Muscle of leg (tissue), 11 donors: ENCODE data around the gene LACTBL1. TPM values are rescaled to one million over a fixed set of nuclear protein-coding genes. Genes with fewer than 3 reads are reported as not detected.
"Not testable (repeated sequence)": the region's sequence is repeated elsewhere in the genome, so short reads cannot be mapped to it uniquely, and the experiment has no call there.

ENCODE experiments used
- DNase-seq: peaks from one replicate; pipeline ENCODE4 v3.0.0; 2013
- H3K27ac ChIP-seq: one replicate; pipeline ENCODE4 v1.5.1; 2013; ENCODE audit warnings: mild to moderate bottlenecking, low read length, control low read depth
- H3K27me3 ChIP-seq: one replicate; pipeline ENCODE4 v1.6.1; 2013; ENCODE audit warnings: low read length; ENCODE audit not compliant: control insufficient read depth, insufficient read depth
- H3K36me3 ChIP-seq: one replicate; pipeline ENCODE4 v1.6.1; 2013; ENCODE audit warnings: low read length; ENCODE audit not compliant: control insufficient read depth, insufficient read depth
- H3K4me1 ChIP-seq: one replicate; pipeline ENCODE4 v1.6.1; 2013; ENCODE audit warnings: low read length; ENCODE audit not compliant: control insufficient read depth, insufficient read depth
- H3K4me3 ChIP-seq: one replicate; pipeline ENCODE4 v1.5.1; 2013; ENCODE audit warnings: low read length, control low read depth
- H3K9me3 ChIP-seq: replicated peaks from 2 replicates; pipeline ENCODE4 v1.6.1; 2013; ENCODE audit warnings: low read depth, low read length; ENCODE audit not compliant: control insufficient read depth
- WGBS: methylation state at CpG from one replicate; pipeline ENCODE4 v1.1.5; 2013; ENCODE audit warnings: missing lambda C conversion rate; ENCODE audit not compliant: insufficient coverage; 5-methylcytosine and 5-hydroxymethylcytosine counted together
- polyA plus RNA-seq, 8 donors: library from polyadenylated mRNA; unstranded; fragments of 120-200 nt; gene quantifications; one replicate each; pipeline versions ENCODE4 v1.2.1 to v1.2.3, GENCODE V29; 2013; ENCODE audit warnings: inconsistent platforms in 1 of 8, low replicate concordance in 1 of 8; ENCODE audit not compliant: insufficient read length in 8 of 8, insufficient read depth in 1 of 8
- total RNA-seq: library from RNA; stranded (reverse); fragments of 120-200 nt; gene quantifications from one replicate; pipeline ENCODE4 v1.2.4, GENCODE V29; 2013

LACTBL1 gene
- total and polyA plus RNA-seq, 9 donors = not detected

- Histone ChIP-seq H3K4me3 (no peak overlapping the region), H3K27me3 (peaks cover 37% of the 10 kb centered on the region), H3K4me1 (no peaks in the 10 kb centered on the region), H3K27ac (no peak overlapping the region), H3K9me3 (no peaks in the 10 kb centered on the region), H3K36me3 (no peaks in the 10 kb centered on the region)
- DNase-seq = peak; percentile 53
- no CpG with 5 or more reads among the region's 5 CpGs for WGBS
Measured at GRCh38 chr1:22949822-22950331, 22.8 kb downstream of the LACTBL1 start.

- WGBS = 100% methylated on average over 3 of the region's 5 CpGs
- not testable (repeated sequence) for H3K4me3 ChIP-seq, DNase-seq, H3K9me3 ChIP-seq, H3K36me3 ChIP-seq, H3K27me3 ChIP-seq, H3K4me1 ChIP-seq, H3K27ac ChIP-seq
Measured at GRCh38 chr1:22945171-22945570, 27.5 kb downstream of the LACTBL1 start.

- no peak for DNase-seq
- no CpG with 5 or more reads among the region's 4 CpGs for WGBS
- Histone ChIP-seq H3K27me3 (peaks cover 9% of the 10 kb centered on the region), H3K4me3 (no peak overlapping the region), H3K27ac (no peak overlapping the region), H3K4me1 (no peaks in the 10 kb centered on the region), H3K36me3 (no peaks in the 10 kb centered on the region), H3K9me3 (peaks cover 8% of the 10 kb centered on the region)
Measured at GRCh38 chr1:22944346-22945055, 28.2 kb downstream of the LACTBL1 start.

GRCh38 chr1:22941257-22941656, 31.4 kb downstream of the LACTBL1 start:
- no peak for DNase-seq
- no CpG with 5 or more reads among the region's 2 CpGs for WGBS
- H3K9me3 ChIP-seq = peaks cover 8% of the 10 kb centered on the region
- no peak overlapping the region for H3K27ac ChIP-seq
- no peak overlapping the region for H3K4me3 ChIP-seq
- H3K27me3 ChIP-seq = peaks cover 9% of the 10 kb centered on the region
- no peaks in the 10 kb centered on the region for H3K36me3 ChIP-seq
- H3K4me1 ChIP-seq = no peaks in the 10 kb centered on the region

DNA sequence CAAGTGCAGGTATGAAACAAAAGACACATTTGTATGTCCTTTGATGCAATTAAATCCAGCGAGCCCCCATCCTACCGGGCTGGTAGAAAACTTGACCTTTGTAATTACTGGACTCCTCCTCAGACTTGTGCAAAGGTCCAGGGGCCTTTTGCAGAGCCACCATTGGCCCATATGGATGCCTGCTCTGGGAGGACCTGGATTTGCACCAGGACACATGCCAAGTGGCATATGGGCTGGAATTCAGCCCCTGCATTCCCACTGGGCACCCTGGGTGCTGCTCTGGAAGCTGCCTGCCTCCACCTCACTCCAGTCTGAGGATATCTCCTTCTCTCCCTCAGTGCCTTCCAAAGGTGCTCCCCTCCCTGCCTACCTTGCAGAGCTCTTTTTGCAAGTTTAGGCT, 36.0 kb downstream of the LACTBL1 start:
- H3K4me3 ChIP-seq = no peak overlapping the region
- H3K27me3 ChIP-seq = peaks cover 2% of the 10 kb centered on the region
- no peaks in the 10 kb centered on the region for H3K4me1 ChIP-seq
- H3K9me3 ChIP-seq = peaks cover 9% of the 10 kb centered on the region
- no peak overlapping the region for H3K27ac ChIP-seq
- no peaks in the 10 kb centered on the region for H3K36me3 ChIP-seq
- no peak for DNase-seq
- 75% methylated on average over 2 of the region's 2 CpGs for WGBS

DNA sequence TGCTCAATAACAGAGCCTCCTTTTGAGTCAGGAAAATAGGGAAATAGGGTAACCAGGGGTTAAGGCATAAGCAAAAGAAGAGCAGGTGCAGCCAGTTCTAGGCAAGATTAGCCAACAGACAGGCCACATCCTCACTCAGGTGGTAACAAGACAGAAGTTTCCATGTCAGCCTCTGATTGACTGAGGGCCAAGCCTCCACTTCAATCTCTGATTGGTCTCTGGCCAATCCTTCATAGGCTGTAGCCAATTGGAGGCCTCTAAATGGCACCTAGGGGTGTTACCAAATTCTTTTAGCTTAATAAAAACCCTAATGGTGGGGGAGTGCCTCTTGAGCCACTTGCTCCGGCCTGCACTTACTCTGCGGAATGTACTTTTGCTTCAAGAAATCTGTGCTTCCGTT, 37.2 kb downstream of the LACTBL1 start:
- Histone ChIP-seq H3K36me3 (no peaks in the 10 kb centered on the region), H3K4me1 (no peaks in the 10 kb centered on the region), H3K4me3 (no peak overlapping the region), H3K27ac (no peak overlapping the region), H3K9me3 (peaks cover 4% of the 10 kb centered on the region), H3K27me3 (peaks cover 2% of the 10 kb centered on the region)
- 92% methylated on average over 3 of the region's 3 CpGs for WGBS
- DNase-seq = no peak

GRCh38 chr1:22932803-22933470, 39.7 kb downstream of the LACTBL1 start:
- peaks cover 2% of the 10 kb centered on the region for H3K27me3 ChIP-seq
- no peak for DNase-seq
- H3K4me1 ChIP-seq = no peaks in the 10 kb centered on the region
- no peaks in the 10 kb centered on the region for H3K36me3 ChIP-seq
- 13% methylated on average over 2 of the region's 4 CpGs for WGBS
- H3K9me3 ChIP-seq = peaks cover 2% of the 10 kb centered on the region
- no peak overlapping the region for H3K4me3 ChIP-seq
- no peak overlapping the region for H3K27ac ChIP-seq

DNA sequence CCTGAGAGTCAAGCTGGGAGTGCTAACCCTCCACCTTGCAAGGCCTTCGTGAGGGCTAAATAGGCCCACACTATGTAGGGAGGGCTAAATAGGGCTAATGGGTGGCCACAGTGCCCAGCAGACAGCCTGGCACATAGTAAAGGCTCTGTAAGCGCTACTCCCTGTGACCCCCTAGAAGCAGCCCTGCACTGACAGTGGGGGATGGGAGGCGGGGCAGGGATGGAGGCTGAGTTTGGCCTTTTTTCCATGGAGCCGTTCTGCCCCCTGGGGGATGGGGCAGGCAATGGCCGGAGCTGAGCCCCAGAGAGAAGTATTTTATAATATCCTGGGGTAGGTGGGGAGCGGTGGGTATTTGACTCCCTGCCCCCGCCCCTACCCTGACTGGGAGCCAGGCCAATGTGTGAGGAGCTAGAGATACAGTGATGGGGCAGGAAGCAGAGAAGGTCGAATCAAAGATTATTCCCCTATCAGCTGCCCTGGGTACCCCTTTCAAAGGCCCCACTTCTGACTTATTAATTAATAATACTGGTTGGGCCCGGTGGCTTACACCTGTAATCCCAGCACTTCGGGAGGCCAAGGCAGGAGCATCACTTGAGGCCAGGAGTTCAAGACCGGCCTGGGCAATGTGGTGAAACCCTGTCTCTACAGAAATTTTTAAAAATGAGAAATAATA, 42.3 kb downstream of the LACTBL1 start:
- H3K36me3 ChIP-seq = no peaks in the 10 kb centered on the region
- peak; percentile 48 for DNase-seq
- peaks cover 2% of the 10 kb centered on the region for H3K27me3 ChIP-seq
- no peak overlapping the region for H3K27ac ChIP-seq
- WGBS = 45% methylated on average over 2 of the region's 11 CpGs
- no peak overlapping the region for H3K4me3 ChIP-seq
- peaks cover 2% of the 10 kb centered on the region for H3K9me3 ChIP-seq
- no peaks in the 10 kb centered on the region for H3K4me1 ChIP-seq

GRCh38 chr1:22925111-22925510, 47.6 kb downstream of the LACTBL1 start:
- Histone ChIP-seq H3K36me3 (no peaks in the 10 kb centered on the region), H3K4me3 (no peak overlapping the region), H3K4me1 (no peaks in the 10 kb centered on the region), H3K27ac (no peak overlapping the region), H3K27me3 (peaks cover 2% of the 10 kb centered on the region), H3K9me3 (no peaks in the 10 kb centered on the region)
- DNase-seq = no peak
- 40% methylated on average over 8 of the region's 9 CpGs for WGBS

DNA sequence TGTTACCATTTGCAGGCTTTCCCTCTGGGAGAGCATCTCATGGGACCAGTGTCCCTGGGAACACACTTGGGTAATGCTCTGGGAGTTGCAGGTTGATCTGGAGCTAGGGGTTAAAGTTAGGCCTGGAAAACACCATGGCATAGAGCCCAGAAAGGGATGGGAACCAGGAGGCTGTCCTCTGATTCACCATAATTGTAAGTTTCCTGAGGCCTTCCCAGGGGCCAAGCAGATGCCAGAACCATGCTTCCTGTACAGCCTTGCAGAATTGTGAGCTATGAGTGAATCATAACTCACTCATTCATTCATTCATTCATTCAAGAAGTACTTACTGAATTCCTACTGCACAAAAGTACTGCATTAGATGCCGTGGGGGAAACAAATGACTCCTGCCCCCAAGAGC, 50.0 kb downstream of the LACTBL1 start:
- H3K4me1 ChIP-seq = peaks cover 8% of the 10 kb centered on the region
- H3K27ac ChIP-seq = no peak overlapping the region
- peaks cover 2% of the 10 kb centered on the region for H3K27me3 ChIP-seq
- H3K36me3 ChIP-seq = no peaks in the 10 kb centered on the region
- H3K4me3 ChIP-seq = no peak overlapping the region
- 100% methylated on average over 1 of the region's 1 CpG for WGBS
- DNase-seq = no peak
- H3K9me3 ChIP-seq = no peaks in the 10 kb centered on the region
